ENCODE data around the gene SYF2. TPM values are rescaled to one million over a fixed set of nuclear protein-coding genes. Genes with fewer than 3 reads are reported as not detected.

Gene SYF2
- total and polyA plus RNA-seq, 2 of the 13 experiments (the other 11 are each of a cell fraction or from before 2014, with no cell fraction given) = 17.8 to 34.1 TPM

- TF ChIP-seq ZNF777 (CRISPR knock-in tag; IDR thresholded peaks at IDR 0.05) (no peak), MLLT10 (CRISPR knock-in tag; IDR thresholded peaks at IDR 0.05) (no peak), NBN (conservative IDR thresholded peaks at IDR 0.05) (no peak), CSRNP2 (CRISPR knock-in tag; conservative IDR thresholded peaks at IDR 0.05; ENCODE audit: low read depth) (no peak), HMGA1 (CRISPR knock-in tag; conservative IDR thresholded peaks at IDR 0.05) (no peak), ZFP37 (CRISPR knock-in tag; IDR thresholded peaks at IDR 0.05; ENCODE audit: borderline replicate concordance) (0 out of 2 replicates have a peak, but pooled peaks have one; percentile 26), MTERF4 (CRISPR knock-in tag; IDR thresholded peaks at IDR 0.05) (no peak; the same call in 1 of the 2 replicates), ZFP41 (CRISPR knock-in tag; IDR thresholded peaks at IDR 0.05; ENCODE audit: borderline replicate concordance) (peak; percentile 10; the same call in 1 of the 2 replicates), SP4 (CRISPR knock-in tag; IDR thresholded peaks at IDR 0.05) (peak; percentile 71), MXD1 (CRISPR knock-in tag; IDR thresholded peaks at IDR 0.05) (no peak), BCL3 (CRISPR knock-in tag; IDR thresholded peaks at IDR 0.05) (peak; percentile 21; the same call in 1 of the 2 replicates), ZBED4 (CRISPR knock-in tag; IDR thresholded peaks at IDR 0.05; ENCODE audit: borderline replicate concordance) (no peak; the same call in 1 of the 2 replicates), ZNF790 (CRISPR knock-in tag; IDR thresholded peaks at IDR 0.05; ENCODE audit: borderline replicate concordance) (no peak), ZFP91 (CRISPR knock-in tag; IDR thresholded peaks at IDR 0.05; ENCODE audit: borderline replicate concordance) (peak; percentile 63; the same call in 1 of the 2 replicates), ZNF510 (CRISPR knock-in tag; IDR thresholded peaks at IDR 0.05; ENCODE audit: low read depth) (no peak), HNRNPH1 (optimal IDR thresholded peaks at IDR 0.05; ENCODE audit: low read depth, low read length) (no peak), ATF7 (IDR thresholded peaks at IDR 0.05) (no peak), ATF7 (CRISPR knock-in tag; IDR thresholded peaks at IDR 0.05) (no peak), ZNF614 (CRISPR knock-in tag; IDR thresholded peaks at IDR 0.05; ENCODE audit: borderline replicate concordance) (peak; percentile 29; the same call in 1 of the 2 replicates)
Measured at GRCh38 chr1:25232027-25232865, at the start of gene SYF2 (continued).

Data from HepG2 (cell line).